HEK293 (cell line): Measurements from ENCODE around the gene TMEM106C.
"Not testable (repeated sequence)": the region's sequence is repeated elsewhere in the genome, so short reads cannot be mapped to it uniquely, and the experiment has no call there.

Source experiments
- CTCF ChIA-PET: fragments of 350-600 bp; formaldehyde crosslinking; extraction: SDS; loops from one replicate; lab custom pipeline; 2021; ENCODE audit warnings: antibody characterized with exemption; lab: Yijun Ruan, JAX
- POLR2A ChIA-PET: fragments of 300-600 bp; formaldehyde crosslinking; extraction: SDS; loops from one replicate; lab custom pipeline; 2020; ENCODE audit warnings: antibody characterized with exemption, inconsistent platforms; lab: Yijun Ruan, JAX
- H3K27ac ChIP-seq: fragments of 200-500 bp; sonication (Bioruptor generic); 2 replicates; pipeline ENCODE4 v1.5.1; 2014; ENCODE audit warnings: low read depth, low read length, control low read depth, inconsistent platforms; ENCODE audit errors: extremely low read depth
- H3K36me3 ChIP-seq, 2 experiments: fragments of 200-500 bp in 1 of 2; sonication (Bioruptor generic) in 1 of 2; 1 replicate in 1 of 2; 2 replicates in 1 of 2; pipeline ENCODE4 v1.5.1; 2014 to 2017; ENCODE audit warnings: inconsistent platforms in 2 of 2, low read length in 2 of 2; ENCODE audit not compliant: control insufficient read depth in 2 of 2, insufficient read depth in 1 of 2
- H3K4me1 ChIP-seq: fragments of 200-500 bp; sonication (Bioruptor generic); 2 replicates; pipeline ENCODE4 v1.5.1; 2014; ENCODE audit warnings: mild to moderate bottlenecking, low read length, inconsistent platforms; ENCODE audit not compliant: control insufficient read depth, insufficient read depth
- H3K4me3 ChIP-seq: 2 replicates; pipeline ENCODE4 v1.5.1; 2011; ENCODE audit warnings: low read depth, mild to moderate bottlenecking, control low read depth, low read length, moderate library complexity
- H3K9me3 ChIP-seq: fragments of 200-500 bp; sonication (Bioruptor generic); 2 replicates; pipeline ENCODE4 v1.5.1; 2014; ENCODE audit warnings: low read depth, low read length, inconsistent platforms; ENCODE audit not compliant: control insufficient read depth, insufficient read depth
- AEBP2 ChIP-seq: fragments of 450-650 bp; formaldehyde crosslinking; IDR thresholded peaks from 2 replicates; pipeline ENCODE4 v1.5.1; 2016; ENCODE audit warnings: missing biosample characterization, missing genetic modification characterization, borderline replicate concordance
- GFI1B ChIP-seq: fragments of 450-650 bp; formaldehyde crosslinking; IDR thresholded peaks from 2 replicates; pipeline ENCODE4 v1.5.1; 2016; ENCODE audit warnings: missing biosample characterization, missing genetic modification characterization
- PRDM1 ChIP-seq: fragments of 450-650 bp; formaldehyde crosslinking; IDR thresholded peaks from 2 replicates; pipeline ENCODE4; 2016; ENCODE audit warnings: missing biosample characterization, missing genetic modification characterization
- PRDM6 ChIP-seq: fragments of 450-650 bp; formaldehyde crosslinking; IDR thresholded peaks from 2 replicates; pipeline ENCODE4 v1.5.1; 2017; ENCODE audit warnings: missing biosample characterization, missing genetic modification characterization
- SCRT1 ChIP-seq: fragments of 450-650 bp; formaldehyde crosslinking; IDR thresholded peaks from 2 replicates; pipeline ENCODE4 v1.5.1; 2016; ENCODE audit warnings: missing biosample characterization, missing genetic modification characterization, borderline replicate concordance
- SCRT2 ChIP-seq: fragments of 450-650 bp; formaldehyde crosslinking; IDR thresholded peaks from 2 replicates; pipeline ENCODE4 v1.5.1; 2016; ENCODE audit warnings: missing biosample characterization, missing genetic modification characterization
- SETDB1 ChIP-seq: IDR thresholded peaks from one replicate; pipeline ENCODE4 v1.6.1; 2017; ENCODE audit warnings: mild to moderate bottlenecking, low read length, moderate library complexity, mixed read lengths; ENCODE audit not compliant: insufficient read length
- SP2 ChIP-seq: fragments of 450-650 bp; formaldehyde crosslinking; IDR thresholded peaks from 2 replicates; pipeline ENCODE4 v1.5.1; 2016; ENCODE audit warnings: missing biosample characterization, missing genetic modification characterization
- YY2 ChIP-seq: fragments of 450-650 bp; formaldehyde crosslinking; IDR thresholded peaks from 2 replicates; pipeline ENCODE4 v1.5.1; 2016; ENCODE audit warnings: missing biosample characterization, missing genetic modification characterization
- ZNF175 ChIP-seq: fragments of 450-650 bp; formaldehyde crosslinking; IDR thresholded peaks from 2 replicates; pipeline ENCODE4 v1.5.1; 2016; ENCODE audit warnings: missing biosample characterization, missing genetic modification characterization
- ZNF366 ChIP-seq: fragments of 450-650 bp; formaldehyde crosslinking; conservative IDR thresholded peaks from 2 replicates; pipeline ENCODE4 v1.5.1; 2016; ENCODE audit warnings: missing biosample characterization, missing genetic modification characterization
- ZNF404 ChIP-seq: fragments of 450-650 bp; formaldehyde crosslinking; IDR thresholded peaks from 2 replicates; pipeline ENCODE4 v1.5.1; 2017; ENCODE audit warnings: missing biosample characterization, missing genetic modification characterization
- ZNF747 ChIP-seq: fragments of 450-650 bp; formaldehyde crosslinking; IDR thresholded peaks from 2 replicates; pipeline ENCODE4 v1.5.1; 2016; ENCODE audit warnings: missing biosample characterization, missing genetic modification characterization

The TMEM106C gene

GRCh38 chr12:47955059-47955458 is 8.3 kb upstream of the TMEM106C start (continued):
- TF ChIP-seq AEBP2 (tag by site-specific recombination) (no peak), GFI1B (tag by site-specific recombination) (no peak)

- CTCF ChIA-PET, result interaction anchor here (0.5 to 1.0 kb wide), 2 partner anchors 124 to 241 kb away, joined by 3 read pairs; no protein-coding TSS in a partner anchor
Observed at GRCh38 chr12:47957671-47958070, 5.7 kb upstream of the TMEM106C start.

GRCh38 chr12:47962198-47962597 is 1.2 kb upstream of the TMEM106C start:
- CTCF ChIA-PET, result interaction anchor here (0.6 to 3.6 kb wide), 11 partner anchors 9 to 248 kb away, joined by 3 to 31 read pairs (median 6); no protein-coding TSS in a partner anchor
- Histone ChIP-seq H3K36me3 (peaks cover 21 to 31% of the 10 kb centered on the region in 2 experiments), H3K27ac (no peak overlapping the region), H3K9me3 (no peaks in the 10 kb centered on the region), H3K4me3 (no peak overlapping the region), H3K4me1 (no peaks in the 10 kb centered on the region; the same call in 1 of the 2 replicates)
- TF ChIP-seq SP2 (tag by site-specific recombination), result no peak
- no peak for TF ChIP-seq ZNF175
- TF ChIP-seq SCRT1 (tag by site-specific recombination), result no peak
- POLR2A ChIA-PET, result interaction anchor here (1.0 to 1.5 kb wide), 3 partner anchors 9 to 144 kb away, joined by 3 read pairs; partner anchors contain the start of gene VDR

More at GRCh38 chr12:47957671-47958070, 5.7 kb upstream of the TMEM106C start:
- H3K4me1 ChIP-seq, POLR2A ChIA-PET, H3K9me3 ChIP-seq, H3K4me3 ChIP-seq, H3K27ac ChIP-seq, H3K36me3 ChIP-seq: not testable (repeated sequence)
- peak; percentile 58 for TF ChIP-seq SETDB1

GRCh38 chr12:47964106-47964728 is 821 bp downstream of the TMEM106C start:
- ChIA-PET POLR2A (interaction anchor here (1.2 kb wide), 1 partner anchor 155 kb away, joined by 3 read pairs; the partner anchor contains the start of gene PFKM), CTCF (interaction anchor here (0.7 to 3.6 kb wide), 17 partner anchors 10 to 200 kb away, joined by 3 to 31 read pairs (median 4); partner anchors contain the start of gene PFKM)
- no peaks in the 10 kb centered on the region for H3K9me3 ChIP-seq
- H3K4me1 ChIP-seq, result no peaks in the 10 kb centered on the region; the same call in 1 of the 2 replicates
- peak overlapping the region; percentile 81 for H3K4me3 ChIP-seq
- H3K36me3 ChIP-seq, result peaks cover 27 to 51% of the 10 kb centered on the region in 2 experiments
- peak overlapping the region; percentile 67; the same call in 1 of the 2 replicates for H3K27ac ChIP-seq
- TF ChIP-seq PRDM6 (tag by site-specific recombination) (no peak), SCRT1 (tag by site-specific recombination) (peak; percentile 76), ZNF404 (tag by site-specific recombination) (no peak), SCRT2 (tag by site-specific recombination) (peak; percentile 94), ZNF366 (peak; percentile 57), YY2 (tag by site-specific recombination) (0 out of 2 replicates have a peak, but pooled peaks have one; percentile 18)

- no peak overlapping the region for H3K27ac ChIP-seq
- no peak for TF ChIP-seq ZNF747 (tag by site-specific recombination)
- TF ChIP-seq PRDM1 (tag by site-specific recombination), result peak; percentile 46
- peaks cover 27 to 61% of the 10 kb centered on the region in 2 experiments for H3K36me3 ChIP-seq
- ChIA-PET CTCF (interaction anchor here (1.0 to 3.0 kb wide), 3 partner anchors 13 to 199 kb away, joined by 3 to 9 read pairs (median 6); no protein-coding TSS in a partner anchor), POLR2A (no interaction called here)
- no peak overlapping the region for H3K4me3 ChIP-seq
- H3K9me3 ChIP-seq, result no peaks in the 10 kb centered on the region
- no peaks in the 10 kb centered on the region; the same call in 1 of the 2 replicates for H3K4me1 ChIP-seq
Observed at GRCh38 chr12:47965581-47965980, 2.2 kb downstream of the TMEM106C start.
